Loucy (cell line): Measurements from ENCODE around the gene TMEM53.

Source experiments
- CTCF ChIP-seq: fragments of 200-600 bp; sonication (generic); conservative IDR thresholded peaks from 2 replicates; pipeline ENCODE4 v1.5.1; 2014; ENCODE audit warnings: mild to moderate bottlenecking, antibody characterized with exemption, low read length
- EZH2phosphoT487 ChIP-seq: fragments of 200-600 bp; IDR thresholded peaks from 2 replicates; pipeline ENCODE4 v1.6.1; 2018; ENCODE audit warnings: antibody characterized with exemption, mild to moderate bottlenecking, moderate library complexity, borderline replicate concordance

- TF ChIP-seq CTCF (no peak), EZH2phosphoT487 (no peak)
These were observed 36.4 kb downstream of the TMEM53 start for GRCh38 chr1:44637702-44638411.
